Fibroblast of the aortic adventitia (primary cell): Measurements from ENCODE around the gene HERC2. TPM values are rescaled to one million over a fixed set of nuclear protein-coding genes. Genes with fewer than 3 reads are reported as not detected.

Experiments
- DNase-seq: peaks from one replicate; pipeline ENCODE4 v3.0.0-alpha.2; 2010; ENCODE audit warnings: low read depth
- H3K4me3 ChIP-seq: 2 replicates; pipeline ENCODE4 v1.5.1; 2011; ENCODE audit warnings: low read depth, mild to moderate bottlenecking, control low read depth, low read length, moderate library complexity
- CTCF ChIP-seq: IDR thresholded peaks from 2 replicates; pipeline ENCODE4 v1.5.1; 2011; ENCODE audit warnings: mild to moderate bottlenecking, low read length, control low read depth, inconsistent platforms; ENCODE audit not compliant: insufficient read depth
- total RNA-seq: library from RNA; depleted of rRNA; stranded (reverse); fragments of >200 nt; gene quantifications from 2 replicates; pipeline ENCODE4 v1.2.3, GENCODE V29; 2012; ENCODE audit warnings: low replicate concordance

Gene HERC2
- total RNA-seq, 1 donor, result 49.1 TPM

DNA sequence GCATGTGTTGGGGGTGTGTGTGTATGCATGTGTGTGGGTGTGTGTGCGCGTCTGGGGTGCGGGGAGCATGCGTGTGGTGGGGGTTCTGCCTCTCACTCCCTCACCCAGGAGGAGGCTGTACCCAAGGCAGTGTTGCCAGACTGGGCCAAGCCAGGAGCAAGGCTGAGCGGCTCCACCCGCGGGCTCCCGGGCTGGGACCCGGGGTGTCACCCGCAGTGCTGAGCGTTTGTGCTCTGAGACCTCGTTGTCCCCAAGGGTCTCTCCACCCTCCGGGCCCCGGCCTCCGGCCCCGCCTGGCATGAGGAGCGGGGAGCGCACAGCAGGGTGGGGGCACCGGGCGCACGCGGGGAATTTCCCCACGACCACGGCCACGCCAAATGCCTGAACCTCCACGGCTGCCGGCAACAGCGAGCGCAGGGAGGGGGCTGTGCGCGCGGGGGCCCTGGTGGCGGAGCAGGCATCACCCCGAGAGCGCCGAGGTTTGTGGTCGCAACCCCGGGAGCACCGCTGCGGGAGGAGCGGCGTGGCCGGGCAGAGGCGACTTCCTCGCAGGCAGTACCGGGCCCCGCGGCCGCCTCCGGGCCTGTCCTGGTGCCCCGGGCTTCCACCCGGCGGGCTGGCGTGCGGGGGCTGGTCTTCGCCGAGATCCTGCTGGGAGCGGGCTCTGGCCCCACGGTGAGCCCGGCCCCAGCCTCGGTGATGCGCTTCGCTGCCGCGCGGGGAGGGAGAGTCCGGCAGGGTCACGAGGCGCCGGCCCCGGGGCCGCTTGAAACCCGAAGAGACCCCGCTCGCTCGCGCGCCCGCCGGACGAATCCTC lies 215.5 kb downstream of the HERC2 start:
- no peak for DNase-seq
- TF ChIP-seq CTCF, result no peak
- peak overlapping the region; percentile 69 for H3K4me3 ChIP-seq

DNA sequence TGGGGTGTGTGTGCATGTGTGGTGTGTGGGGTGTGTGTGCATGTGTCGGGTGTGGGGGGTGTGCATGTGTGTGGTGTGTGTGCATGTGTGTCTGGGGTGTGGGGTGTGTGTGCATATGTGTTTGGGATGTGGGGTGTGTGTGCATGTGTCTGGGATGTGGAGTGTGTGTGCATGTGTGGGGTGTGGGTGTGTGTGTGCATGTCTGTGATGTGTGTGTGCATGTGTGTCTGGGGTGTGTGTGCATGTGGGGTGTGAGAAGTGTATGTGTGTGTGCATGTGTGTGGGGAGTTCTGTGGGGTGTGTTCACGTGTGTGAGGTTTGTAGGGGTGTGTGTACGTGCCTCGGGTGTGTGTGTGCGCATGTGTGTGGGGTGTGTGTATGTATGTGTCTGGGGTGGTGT lies 216.2 kb downstream of the HERC2 start:
- no peak overlapping the region for H3K4me3 ChIP-seq
- no peak for TF ChIP-seq CTCF
- DNase-seq, result no peak

DNA sequence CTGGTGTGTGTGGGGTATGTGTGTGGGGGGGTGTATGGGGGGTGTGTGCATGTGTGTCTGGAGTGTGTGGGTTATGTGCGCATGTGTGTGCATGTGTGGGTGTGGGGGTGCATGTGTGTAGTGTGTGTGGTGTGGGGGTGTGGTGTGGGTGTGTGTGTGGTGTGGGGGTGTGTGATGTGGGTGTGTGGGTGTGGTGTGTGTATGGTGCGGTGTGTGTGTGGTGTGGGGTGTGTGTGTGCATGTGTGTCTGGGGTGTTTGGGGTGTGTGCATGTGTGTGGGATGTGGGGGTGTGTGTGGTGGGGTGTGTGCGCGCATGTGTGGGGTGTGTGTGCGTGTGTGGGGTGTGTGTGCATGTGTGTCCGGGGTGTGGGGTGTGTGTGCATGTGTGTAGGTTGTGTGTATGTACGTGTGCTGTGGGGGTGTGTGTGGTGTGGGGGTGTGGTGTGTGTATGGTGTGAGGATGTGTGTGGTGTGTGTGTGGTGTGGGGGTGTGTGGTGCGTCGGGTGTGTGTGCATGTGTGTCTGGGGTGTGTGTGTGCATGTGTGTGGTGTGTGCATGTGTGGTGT lies 216.7 kb downstream of the HERC2 start:
- DNase-seq, result no peak
- no peak overlapping the region for H3K4me3 ChIP-seq
- no peak for TF ChIP-seq CTCF

DNA sequence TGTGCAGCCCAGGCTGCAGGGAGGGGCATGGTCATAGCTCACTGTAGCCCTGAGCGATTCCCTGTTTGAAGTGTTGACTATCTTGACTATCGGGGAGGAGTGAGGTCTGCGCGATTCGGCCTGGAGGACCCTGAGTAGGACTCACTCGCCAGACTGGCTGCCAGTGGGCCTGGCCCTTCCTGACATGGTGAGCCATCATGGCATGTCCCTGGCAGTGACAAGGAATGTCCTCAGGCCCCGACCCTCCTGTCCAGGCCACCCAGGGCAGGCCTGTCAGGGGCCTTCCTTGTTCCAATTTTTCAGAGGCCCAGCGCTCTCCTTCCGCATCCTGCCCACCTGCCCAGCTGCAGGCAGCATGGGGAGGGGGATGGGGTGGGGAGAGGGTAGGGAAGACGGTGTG lies 217.7 kb downstream of the HERC2 start:
- no peak for DNase-seq
- no peak overlapping the region for H3K4me3 ChIP-seq
- no peak for TF ChIP-seq CTCF

DNA sequence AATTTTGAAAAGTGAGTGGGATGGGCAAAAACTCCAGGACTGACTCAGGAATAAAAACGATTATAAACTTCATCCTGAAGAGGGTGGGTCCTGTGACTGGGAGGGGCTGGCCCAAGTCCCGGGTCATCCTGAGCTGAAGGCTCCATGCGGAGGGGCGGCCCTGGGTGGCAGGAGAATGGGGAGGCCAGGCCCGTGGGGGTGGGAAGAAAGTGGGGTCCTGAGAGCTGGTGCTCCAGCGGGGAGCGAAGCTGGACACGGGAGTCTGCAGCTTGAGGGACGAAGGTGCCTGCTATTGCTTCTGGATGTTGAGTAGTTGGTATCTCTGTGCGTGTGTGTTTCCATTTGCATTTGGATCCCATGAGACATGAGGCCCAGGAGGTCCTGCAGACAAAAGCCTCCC lies 218.1 kb downstream of the HERC2 start:
- TF ChIP-seq CTCF, result no peak
- DNase-seq, result no peak
- no peak overlapping the region for H3K4me3 ChIP-seq

- DNase-seq, result no peak
- no peak overlapping the region for H3K4me3 ChIP-seq
- no peak for TF ChIP-seq CTCF
Observed at GRCh38 chr15:28101983-28102441, 220.0 kb downstream of the HERC2 start.

DNA sequence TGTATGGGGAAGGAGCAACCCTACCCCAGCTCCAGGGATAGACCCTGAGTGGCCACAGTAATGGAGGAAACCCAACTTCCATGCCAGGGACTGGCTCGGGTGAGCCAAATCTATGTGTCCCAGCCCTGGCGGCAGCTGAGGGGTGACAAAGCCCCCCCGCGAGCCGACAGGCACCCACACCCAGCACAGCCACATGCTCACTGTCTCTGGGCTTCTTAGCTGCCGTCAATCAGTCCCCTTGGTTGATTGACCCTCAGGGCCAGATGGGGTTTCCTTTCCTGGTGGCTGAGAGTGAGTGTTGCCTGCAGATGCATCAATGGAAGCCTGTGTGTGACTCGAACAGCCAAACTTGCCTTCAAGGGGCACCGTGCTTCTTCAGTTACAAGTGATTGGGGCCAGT lies 220.8 kb downstream of the HERC2 start:
- TF ChIP-seq CTCF, result no peak
- no peak overlapping the region for H3K4me3 ChIP-seq
- DNase-seq, result no peak
